PC-9 (cell line): ENCODE data around the gene NOC4L. TPM values are rescaled to one million over a fixed set of nuclear protein-coding genes. Genes with fewer than 3 reads are reported as not detected.

ENCODE experiments used
- BruUV-seq: library from RNA; stranded (reverse); fragments of 400-500 nt; replicated peaks from 2 replicates; lab custom pipeline; 2021; lab: Mats Ljungman, UMichigan
- CTCF ChIA-PET: fragments of 300-600 bp; sonication (Branson Sonifier 250); formaldehyde crosslinking; loops from one replicate; lab custom pipeline; 2022; ENCODE audit warnings: antibody characterized with exemption; lab: Charles Lee
- POLR2A ChIA-PET: fragments of 300-600 bp; sonication (Branson Sonifier 250); formaldehyde crosslinking; loops from one replicate; lab custom pipeline; 2022; ENCODE audit warnings: antibody characterized with exemption; ENCODE audit not compliant: unreplicated experiment; lab: Charles Lee
- DNase-seq, 2 experiments: peaks; one replicate each; pipeline versions ENCODE4 v3.0.0 to v3.0.0-alpha.2; 2015 to 2022; ENCODE audit warnings: mixed read lengths in 1 of 2
- H2AFZ ChIP-seq: fragments of 200-600 bp; sonication (generic); 2 replicates; pipeline ENCODE4 v1.8.1; 2017; ENCODE audit warnings: antibody characterized with exemption
- H3F3A ChIP-seq: fragments of 200-600 bp; sonication (generic); 2 replicates; pipeline ENCODE4 v1.8.1; 2017; ENCODE audit warnings: antibody characterized with exemption, mild to moderate bottlenecking, low read depth; ENCODE audit not compliant: insufficient read depth
- H3K27ac ChIP-seq: fragments of 200-600 bp; sonication (generic); 2 replicates; pipeline ENCODE4 v1.6.1; 2016; ENCODE audit warnings: mixed run types
- H3K27me3 ChIP-seq: fragments of 200-600 bp; sonication (generic); 2 replicates; pipeline ENCODE4 v1.6.1; 2016; ENCODE audit warnings: low read depth, mixed run types; ENCODE audit not compliant: insufficient read depth
- H3K36me3 ChIP-seq: fragments of 200-600 bp; sonication (generic); 2 replicates; pipeline ENCODE4 v1.6.1; 2016; ENCODE audit warnings: low read depth, mixed run types
- H3K4me1 ChIP-seq: fragments of 200-600 bp; sonication (generic); replicated peaks from 2 replicates; pipeline ENCODE4 v1.6.1; 2016; ENCODE audit warnings: mixed run types; ENCODE audit not compliant: insufficient read depth
- H3K4me2 ChIP-seq: fragments of 200-600 bp; sonication (generic); 2 replicates; pipeline ENCODE4 v1.6.1; 2017; ENCODE audit warnings: mixed run types
- H3K4me3 ChIP-seq: fragments of 200-600 bp; sonication (generic); 2 replicates; pipeline ENCODE4 v1.6.1; 2016; ENCODE audit warnings: mixed run types
- H3K79me2 ChIP-seq: fragments of 200-600 bp; sonication (generic); 2 replicates; pipeline ENCODE4 v1.6.1; 2017; ENCODE audit warnings: low read depth, mixed run types
- H3K9me2 ChIP-seq: fragments of 200-600 bp; sonication (generic); 2 replicates; pipeline ENCODE4 v1.8.1; 2017; ENCODE audit warnings: mild to moderate bottlenecking; ENCODE audit not compliant: insufficient read depth
- H3K9me3 ChIP-seq: fragments of 200-600 bp; sonication (generic); 2 replicates; pipeline ENCODE4 v1.8.1; 2016; ENCODE audit warnings: low read depth; ENCODE audit not compliant: insufficient read depth
- H4K20me1 ChIP-seq: fragments of 200-600 bp; sonication (generic); 2 replicates; pipeline ENCODE4 v1.8.1; 2017; ENCODE audit not compliant: insufficient read depth
- EZH2 ChIP-seq: fragments of 200-600 bp; sonication (generic); IDR thresholded peaks from 2 replicates; pipeline ENCODE4 v1.8.0; 2017; ENCODE audit warnings: antibody characterized with exemption, low read depth
- intact Hi-C: fragments of 100-400 bp; cut with micrococcal nuclease; formaldehyde crosslinking; loops from one replicate; pipeline ENCODE4 v1.10.0; 2022; ENCODE audit not compliant: unreplicated experiment
- total RNA-seq: library from RNA; stranded (reverse); gene quantifications from 2 replicates; pipeline ENCODE4 v1.2.3, GENCODE V29; 2021
- TF ChIP-seq, protein P1 (sequence below): fragments of 200-600 bp; sonication (generic); conservative IDR thresholded peaks from 2 replicates; pipeline ENCODE4 v1.6.1; 2017; ENCODE audit warnings: mixed run types, antibody characterized with exemption, mild to moderate bottlenecking, moderate library complexity

NOC4L gene
- total RNA-seq, 1 experiment from 2014 or later, result 27.1 TPM

- BruUV-seq, result no TSS peak
- Histone ChIP-seq H3K27me3 (no peaks in the 10 kb centered on the region), H3F3A (0 out of 2 replicates have a peak, but pooled peaks cover 3% of the 10 kb centered on the region), H3K9me2 (no peaks in the 10 kb centered on the region), H3K9me3 (no peaks in the 10 kb centered on the region), H3K27ac (no peak overlapping the region), H3K79me2 (no peaks in the 10 kb centered on the region), H3K4me3 (no peak overlapping the region), H2AFZ (no peak overlapping the region), H4K20me1 (0 out of 2 replicates have a peak, but pooled peaks cover 5% of the 10 kb centered on the region), H3K4me1 (no peaks in the 10 kb centered on the region), H3K36me3 (peaks cover 13% of the 10 kb centered on the region; the same call in 1 of the 2 replicates), H3K4me2 (no peak overlapping the region)
- intact Hi-C loops, result no loop called here
- ChIA-PET POLR2A (no interaction called here), CTCF (no interaction called here)
- TF ChIP-seq EZH2, result no peak
- TF ChIP-seq, protein P1, sequence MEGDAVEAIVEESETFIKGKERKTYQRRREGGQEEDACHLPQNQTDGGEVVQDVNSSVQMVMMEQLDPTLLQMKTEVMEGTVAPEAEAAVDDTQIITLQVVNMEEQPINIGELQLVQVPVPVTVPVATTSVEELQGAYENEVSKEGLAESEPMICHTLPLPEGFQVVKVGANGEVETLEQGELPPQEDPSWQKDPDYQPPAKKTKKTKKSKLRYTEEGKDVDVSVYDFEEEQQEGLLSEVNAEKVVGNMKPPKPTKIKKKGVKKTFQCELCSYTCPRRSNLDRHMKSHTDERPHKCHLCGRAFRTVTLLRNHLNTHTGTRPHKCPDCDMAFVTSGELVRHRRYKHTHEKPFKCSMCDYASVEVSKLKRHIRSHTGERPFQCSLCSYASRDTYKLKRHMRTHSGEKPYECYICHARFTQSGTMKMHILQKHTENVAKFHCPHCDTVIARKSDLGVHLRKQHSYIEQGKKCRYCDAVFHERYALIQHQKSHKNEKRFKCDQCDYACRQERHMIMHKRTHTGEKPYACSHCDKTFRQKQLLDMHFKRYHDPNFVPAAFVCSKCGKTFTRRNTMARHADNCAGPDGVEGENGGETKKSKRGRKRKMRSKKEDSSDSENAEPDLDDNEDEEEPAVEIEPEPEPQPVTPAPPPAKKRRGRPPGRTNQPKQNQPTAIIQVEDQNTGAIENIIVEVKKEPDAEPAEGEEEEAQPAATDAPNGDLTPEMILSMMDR, result no peak
- DNase-seq, result no peak
Observed at GRCh38 chr12:132121283-132121682, 23.0 kb upstream of the NOC4L start.

- Histone ChIP-seq H4K20me1 (0 out of 2 replicates have a peak, but pooled peaks cover 5% of the 10 kb centered on the region), H3K4me1 (no peaks in the 10 kb centered on the region), H3F3A (peaks cover 3% of the 10 kb centered on the region; the same call in 1 of the 2 replicates), H3K27me3 (no peaks in the 10 kb centered on the region), H3K79me2 (no peaks in the 10 kb centered on the region), H3K9me3 (no peaks in the 10 kb centered on the region), H2AFZ (no peak overlapping the region), H3K36me3 (peaks cover 26% of the 10 kb centered on the region), H3K9me2 (no peaks in the 10 kb centered on the region), H3K27ac (no peak overlapping the region), H3K4me2 (no peak overlapping the region), H3K4me3 (no peak overlapping the region)
- intact Hi-C loops, result no loop called here
- ChIA-PET CTCF (no interaction called here), POLR2A (no interaction called here)
- TF ChIP-seq, protein P1, result no peak
- TF ChIP-seq EZH2, result no peak
- no peak for DNase-seq
- no TSS peak for BruUV-seq
Observed at GRCh38 chr12:132123970-132124765, 20.1 kb upstream of the NOC4L start.

DNA sequence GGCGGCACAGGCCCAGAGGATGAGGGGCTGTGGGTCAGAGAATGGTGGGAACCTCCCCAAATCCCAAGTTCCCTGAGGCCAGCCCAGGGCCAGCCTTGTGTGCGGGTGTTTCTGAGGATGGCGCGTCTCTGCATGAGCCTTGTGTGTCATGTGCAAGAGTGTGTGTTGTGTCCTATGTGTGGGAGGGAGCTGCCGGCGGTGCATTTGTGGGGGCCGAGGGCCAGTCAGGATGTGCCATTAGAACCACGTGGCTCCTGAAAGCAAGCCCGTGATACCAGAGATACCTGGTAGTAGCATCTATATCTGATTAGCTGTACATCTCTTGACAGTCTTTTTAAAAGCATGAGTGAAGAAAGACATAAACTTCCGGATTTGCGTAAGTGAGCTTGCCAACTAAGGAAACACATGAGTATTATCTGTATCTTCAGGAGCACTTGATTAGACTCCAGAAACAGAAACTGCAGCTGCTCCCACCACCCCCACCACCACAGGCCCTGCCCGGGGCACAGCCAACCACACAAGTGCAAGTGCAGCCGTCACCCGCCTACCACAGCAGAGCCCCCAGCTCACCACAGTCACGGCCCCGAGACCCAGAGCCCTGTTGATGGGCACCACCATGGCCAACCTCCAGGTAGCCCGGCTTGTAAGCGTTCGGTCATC lies 19.4 kb upstream of the NOC4L start:
- Histone ChIP-seq H4K20me1 (0 out of 2 replicates have a peak, but pooled peaks cover 5% of the 10 kb centered on the region), H3K4me2 (no peak overlapping the region), H3K9me3 (no peaks in the 10 kb centered on the region), H3K9me2 (no peaks in the 10 kb centered on the region), H3K36me3 (peaks cover 26% of the 10 kb centered on the region), H3K79me2 (no peaks in the 10 kb centered on the region), H3K4me1 (no peaks in the 10 kb centered on the region), H3F3A (peaks cover 3% of the 10 kb centered on the region; the same call in 1 of the 2 replicates), H3K27ac (no peak overlapping the region), H2AFZ (no peak overlapping the region), H3K4me3 (no peak overlapping the region), H3K27me3 (no peaks in the 10 kb centered on the region)
- ChIA-PET POLR2A (no interaction called here), CTCF (no interaction called here)
- BruUV-seq, result no TSS peak
- TF ChIP-seq, protein P1, result no peak
- TF ChIP-seq EZH2, result no peak
- no peak for DNase-seq
- intact Hi-C loops, result no loop called here
